ENCODE results near the gene ZRANB1.

Gene ZRANB1

GRCh38 chr10:124946945-124947344, 5.0 kb downstream of the ZRANB1 start:
- H3K27me3 ChIP-seq (ENCODE audit: low read length), result no peaks in the 10 kb centered on the region
- no peak overlapping the region for H2AFZ ChIP-seq (ENCODE audit: low read depth, low read length, severe bottlenecking)
- TF ChIP-seq CTCF (IDR thresholded peaks at IDR 0.05; ENCODE audit: insufficient read depth, low read length, poor library complexity, severe bottlenecking) (no peak), EZH2phosphoT487 (conservative IDR thresholded peaks at IDR 0.05; ENCODE audit: low read length) (no peak)
- peaks cover 3% of the 10 kb centered on the region; the same call in 1 of the 2 replicates for H3K36me3 ChIP-seq (ENCODE audit: low read length)
- H3F3A ChIP-seq (ENCODE audit: insufficient read depth), result peaks cover 3% of the 10 kb centered on the region; the same call in 1 of the 2 replicates
- no peaks in the 10 kb centered on the region for H3K9me3 ChIP-seq (ENCODE audit: insufficient read depth, low read length)
- no peak overlapping the region for H3K4me3 ChIP-seq (ENCODE audit: insufficient read depth, low read length, poor library complexity, severe bottlenecking)
- no peak overlapping the region for H3K9ac ChIP-seq (ENCODE audit: low read length)
- H3K79me2 ChIP-seq (ENCODE audit: insufficient read depth, low read length), result peaks cover 85% of the 10 kb centered on the region
- H3K4me2 ChIP-seq (ENCODE audit: low read depth, low read length, poor library complexity, severe bottlenecking), result no peak overlapping the region
- H3K9me2 ChIP-seq (replicated peaks; ENCODE audit: insufficient read depth, low read length), result no peaks in the 10 kb centered on the region
- H4K20me1 ChIP-seq (ENCODE audit: low read depth, low read length), result peaks cover 15% of the 10 kb centered on the region
- H3K27ac ChIP-seq (ENCODE audit: low read depth, low read length), result no peak overlapping the region

- H3K36me3 ChIP-seq (ENCODE audit: low read length), result peaks cover 3% of the 10 kb centered on the region; the same call in 1 of the 2 replicates
- H3F3A ChIP-seq (ENCODE audit: insufficient read depth), result peaks cover 3% of the 10 kb centered on the region; the same call in 1 of the 2 replicates
- H4K20me1 ChIP-seq (ENCODE audit: low read depth, low read length), result peaks cover 4% of the 10 kb centered on the region
These were observed 7.6 kb downstream of the ZRANB1 start for GRCh38 chr10:124949543-124949942.

GRCh38 chr10:124952123-124952522, 10.2 kb downstream of the ZRANB1 start:
- H3K9ac ChIP-seq (ENCODE audit: low read length), result no peak overlapping the region
- H2AFZ ChIP-seq (ENCODE audit: low read depth, low read length, severe bottlenecking), result no peak overlapping the region
- no peak for TF ChIP-seq EZH2phosphoT487 (conservative IDR thresholded peaks at IDR 0.05; ENCODE audit: low read length)
- no peak for TF ChIP-seq CTCF (IDR thresholded peaks at IDR 0.05; ENCODE audit: insufficient read depth, low read length, poor library complexity, severe bottlenecking)
- no peaks in the 10 kb centered on the region for H3K9me2 ChIP-seq (replicated peaks; ENCODE audit: insufficient read depth, low read length)
- H3K4me3 ChIP-seq (ENCODE audit: insufficient read depth, low read length, poor library complexity, severe bottlenecking), result no peak overlapping the region
- H4K20me1 ChIP-seq (ENCODE audit: low read depth, low read length), result peaks cover 7% of the 10 kb centered on the region; the same call in 1 of the 2 replicates
- H3K27ac ChIP-seq (ENCODE audit: low read depth, low read length), result no peak overlapping the region
- peaks cover 75% of the 10 kb centered on the region for H3K79me2 ChIP-seq (ENCODE audit: insufficient read depth, low read length)
- no peak overlapping the region for H3K4me2 ChIP-seq (ENCODE audit: low read depth, low read length, poor library complexity, severe bottlenecking)
- no peaks in the 10 kb centered on the region for H3K27me3 ChIP-seq (ENCODE audit: low read length)
- H3K36me3 ChIP-seq (ENCODE audit: low read length), result peaks cover 3% of the 10 kb centered on the region; the same call in 1 of the 2 replicates
- peaks cover 3% of the 10 kb centered on the region; the same call in 1 of the 2 replicates for H3F3A ChIP-seq (ENCODE audit: insufficient read depth)
- no peaks in the 10 kb centered on the region for H3K9me3 ChIP-seq (ENCODE audit: insufficient read depth, low read length)

More at GRCh38 chr10:124949543-124949942, 7.6 kb downstream of the ZRANB1 start:
- H3K27me3 ChIP-seq (ENCODE audit: low read length), result no peaks in the 10 kb centered on the region
- no peak overlapping the region for H2AFZ ChIP-seq (ENCODE audit: low read depth, low read length, severe bottlenecking)
- H3K4me2 ChIP-seq (ENCODE audit: low read depth, low read length, poor library complexity, severe bottlenecking), result no peak overlapping the region
- H3K27ac ChIP-seq (ENCODE audit: low read depth, low read length), result no peak overlapping the region
- no peak overlapping the region for H3K9ac ChIP-seq (ENCODE audit: low read length)
- no peaks in the 10 kb centered on the region for H3K9me3 ChIP-seq (ENCODE audit: insufficient read depth, low read length)
- H3K4me3 ChIP-seq (ENCODE audit: insufficient read depth, low read length, poor library complexity, severe bottlenecking), result no peak overlapping the region
- H3K9me2 ChIP-seq (replicated peaks; ENCODE audit: insufficient read depth, low read length), result no peaks in the 10 kb centered on the region
- H3K79me2 ChIP-seq (ENCODE audit: insufficient read depth, low read length), result peaks cover 77% of the 10 kb centered on the region
- TF ChIP-seq EZH2phosphoT487 (conservative IDR thresholded peaks at IDR 0.05; ENCODE audit: low read length), result no peak
- no peak for TF ChIP-seq CTCF (IDR thresholded peaks at IDR 0.05; ENCODE audit: insufficient read depth, low read length, poor library complexity, severe bottlenecking)

Data from SU-DHL-6 (cell line).